ENCODE measurements around the gene CAPN5.

GRCh38 chr11:77147668-77148321 lies 81.0 kb downstream of the CAPN5 start:
- no peak for TF ChIP-seq CTCF (IDR thresholded peaks at IDR 0.05; ENCODE audit: insufficient read depth, low read length)
- TF ChIP-seq POLR2AphosphoS5 (IDR thresholded peaks at IDR 0.05; ENCODE audit: low read depth) = no peak
- no peak for TF ChIP-seq GABPA (IDR thresholded peaks at IDR 0.05; ENCODE audit: low read depth)
- no peak for TF ChIP-seq REST (IDR thresholded peaks at IDR 0.05; ENCODE audit: insufficient replicate concordance, low read depth)
- no peak for TF ChIP-seq SPI1 (IDR thresholded peaks at IDR 0.05; ENCODE audit: borderline replicate concordance, low read depth)

Data from HL-60 (cell line).